ENCODE results near the gene SLC25A28. TPM values are rescaled to one million over a fixed set of nuclear protein-coding genes. Genes with fewer than 3 reads are reported as not detected.

SLC25A28 gene
- total and polyA plus RNA-seq, 2 experiments from 2014 or later = 34.5 to 41.4 TPM

- no peak for TF ChIP-seq CTCF (IDR thresholded peaks at IDR 0.05; ENCODE audit: low read depth, low read length)
- no peaks in the 10 kb centered on the region for H3K27me3 ChIP-seq
- DNase-seq (ENCODE audit: low read depth in 1 of 2, low spot score in 1 of 2) = no peak
- H3K4me3 ChIP-seq = peak overlapping the region; percentile 70
- H3K9me3 ChIP-seq (ENCODE audit: low read depth) = no peaks in the 10 kb centered on the region
- no peaks in the 10 kb centered on the region for H3K36me3 ChIP-seq
- H3K27ac ChIP-seq = peak overlapping the region; percentile 96
- H3K4me1 ChIP-seq (ENCODE audit: low read depth) = peaks cover 24% of the 10 kb centered on the region
Observed at GRCh38 chr10:99621454-99622251, 1.4 kb upstream of the SLC25A28 start.

DNA sequence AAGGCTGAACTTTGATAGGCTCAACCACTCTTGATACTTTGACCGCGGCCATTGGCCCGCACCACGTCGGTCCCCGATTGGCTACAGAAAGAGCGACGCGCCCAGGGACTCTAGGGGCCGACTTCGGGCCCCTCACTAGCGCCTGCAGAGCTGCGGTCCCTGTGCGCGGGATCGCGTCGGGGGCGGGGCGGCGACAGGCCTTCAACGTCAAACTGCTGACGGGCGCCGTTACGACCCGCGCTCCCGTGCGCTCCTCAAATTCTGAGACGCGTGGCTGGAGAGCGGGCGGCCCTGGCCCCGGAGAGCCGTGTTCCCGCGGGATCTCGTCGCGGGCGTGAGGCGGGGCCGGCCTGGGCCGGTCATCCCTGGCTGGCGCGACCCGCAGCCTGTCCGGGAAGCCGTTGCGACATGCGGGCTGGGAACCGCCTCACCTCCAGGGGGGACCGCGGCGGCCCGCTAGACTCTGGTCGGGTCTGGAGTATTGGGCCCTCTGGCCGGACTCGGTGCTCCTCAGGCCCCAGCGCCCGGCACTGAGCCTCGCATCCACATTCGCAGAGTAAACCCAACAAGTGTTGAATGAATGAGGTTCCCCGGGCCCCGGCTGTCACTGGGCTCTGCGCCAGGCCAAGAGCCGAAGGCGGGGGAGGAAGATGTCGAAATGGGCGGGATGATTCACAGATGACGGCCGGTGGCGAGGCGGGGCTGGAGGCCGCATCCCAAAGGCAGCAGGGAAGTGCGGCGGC lies 643 bp upstream of the SLC25A28 start:
- peak; percentile 97 to 99 for DNase-seq (ENCODE audit: low read depth in 1 of 2, low spot score in 1 of 2)

GRCh38 chr10:99619090-99619800 lies 994 bp downstream of the SLC25A28 start:
- no peaks in the 10 kb centered on the region for H3K9me3 ChIP-seq (ENCODE audit: low read depth)
- DNase-seq (ENCODE audit: low read depth in 1 of 2, low spot score in 1 of 2) = peak in 1 of 2 donors; percentile 16
- peak overlapping the region; percentile 10 for H3K27ac ChIP-seq

More for the DNA sequence above, 643 bp upstream of the SLC25A28 start:
- Histone ChIP-seq H3K27me3 (no peaks in the 10 kb centered on the region), H3K4me1 (ENCODE audit: low read depth) (peaks cover 24% of the 10 kb centered on the region), H3K4me3 (peak overlapping the region; percentile 70), H3K36me3 (no peaks in the 10 kb centered on the region), H3K9me3 (ENCODE audit: low read depth) (no peaks in the 10 kb centered on the region), H3K27ac (peak overlapping the region; percentile 96)
- no peak for TF ChIP-seq CTCF (IDR thresholded peaks at IDR 0.05; ENCODE audit: low read depth, low read length)

DNA sequence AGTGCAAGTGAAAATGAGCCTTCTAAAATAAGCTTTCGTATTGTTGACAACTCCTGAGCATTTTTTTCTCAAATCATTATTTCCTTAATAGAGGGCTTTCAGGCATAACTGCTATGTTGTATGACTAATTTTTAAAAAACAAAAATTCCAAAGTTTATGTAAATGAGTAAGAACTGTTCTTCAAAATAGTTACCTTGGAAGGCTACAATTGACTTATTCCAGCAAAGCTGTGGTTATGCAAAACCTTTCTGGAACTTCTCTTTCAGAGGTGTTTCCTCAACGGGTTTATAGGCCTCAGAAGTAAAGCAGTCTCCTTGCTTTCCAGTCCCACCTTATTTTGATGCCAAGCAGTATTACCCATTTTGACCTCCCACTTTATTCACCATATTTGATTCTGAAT lies 2.5 kb downstream of the SLC25A28 start:
- H3K27ac ChIP-seq = no peak overlapping the region
- no peaks in the 10 kb centered on the region for H3K9me3 ChIP-seq (ENCODE audit: low read depth)
- no peaks in the 10 kb centered on the region for H3K27me3 ChIP-seq
- no peak for DNase-seq (ENCODE audit: low read depth in 1 of 2, low spot score in 1 of 2)
- TF ChIP-seq CTCF (IDR thresholded peaks at IDR 0.05; ENCODE audit: low read depth, low read length) = no peak
- no peak overlapping the region for H3K4me3 ChIP-seq
- peaks cover 24% of the 10 kb centered on the region for H3K4me1 ChIP-seq (ENCODE audit: low read depth)
- H3K36me3 ChIP-seq = no peaks in the 10 kb centered on the region

More at GRCh38 chr10:99619090-99619800, 994 bp downstream of the SLC25A28 start:
- no peaks in the 10 kb centered on the region for H3K36me3 ChIP-seq
- H3K4me3 ChIP-seq = peak overlapping the region; percentile 87
- H3K4me1 ChIP-seq (ENCODE audit: low read depth) = peaks cover 24% of the 10 kb centered on the region
- no peaks in the 10 kb centered on the region for H3K27me3 ChIP-seq
- TF ChIP-seq CTCF (IDR thresholded peaks at IDR 0.05; ENCODE audit: low read depth, low read length) = no peak

DNA sequence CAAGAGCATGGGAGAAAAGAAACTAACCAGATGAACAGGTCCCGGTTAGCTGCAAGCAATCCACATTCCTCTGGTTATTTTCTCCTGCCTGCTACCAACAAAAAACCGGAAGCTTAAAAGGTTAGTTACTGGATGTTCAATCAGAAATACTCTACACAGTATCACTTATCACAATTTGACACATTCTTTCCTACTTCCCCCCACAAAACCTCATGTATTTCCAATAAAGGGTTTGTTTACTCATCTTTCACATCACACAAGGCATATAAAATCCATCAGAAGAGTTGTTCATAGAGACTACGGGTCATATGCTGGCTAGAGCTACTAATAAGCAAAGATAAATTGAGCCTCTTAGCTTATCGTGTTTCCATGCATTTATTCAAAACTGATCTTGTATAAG lies 4.8 kb downstream of the SLC25A28 start:
- Histone ChIP-seq H3K9me3 (ENCODE audit: low read depth) (no peaks in the 10 kb centered on the region), H3K36me3 (peaks cover 2% of the 10 kb centered on the region), H3K4me1 (ENCODE audit: low read depth) (peaks cover 18% of the 10 kb centered on the region), H3K27me3 (no peaks in the 10 kb centered on the region), H3K4me3 (no peak overlapping the region), H3K27ac (no peak overlapping the region)
- DNase-seq (ENCODE audit: low read depth in 1 of 2, low spot score in 1 of 2) = no peak
- TF ChIP-seq CTCF (IDR thresholded peaks at IDR 0.05; ENCODE audit: low read depth, low read length) = no peak

Measured in cardiac muscle cell (in vitro differentiated cells and primary cell).